ENCODE measurements around the gene CYP1A1.

Gene CYP1A1

DNA sequence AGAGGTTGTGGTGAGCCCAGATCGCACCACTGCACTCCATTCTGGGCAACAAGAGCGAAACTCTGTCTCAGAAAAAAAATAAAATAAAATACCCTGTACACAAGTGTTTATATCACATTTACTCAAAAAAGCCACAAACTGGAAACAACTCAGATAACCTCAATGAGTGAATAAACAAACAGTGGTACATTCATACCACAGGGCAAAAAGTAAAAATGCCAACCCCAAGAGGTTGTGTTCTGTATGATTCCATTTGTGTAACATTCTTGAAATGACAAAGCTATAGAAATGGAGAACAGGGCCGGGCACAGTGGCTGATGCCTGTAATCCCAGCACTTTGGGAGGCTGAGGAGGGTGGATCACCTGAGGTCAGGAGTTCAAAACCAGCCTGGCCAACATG is 42.4 kb downstream of the CYP1A1 start:
- DNase-seq, result no peak

DNA sequence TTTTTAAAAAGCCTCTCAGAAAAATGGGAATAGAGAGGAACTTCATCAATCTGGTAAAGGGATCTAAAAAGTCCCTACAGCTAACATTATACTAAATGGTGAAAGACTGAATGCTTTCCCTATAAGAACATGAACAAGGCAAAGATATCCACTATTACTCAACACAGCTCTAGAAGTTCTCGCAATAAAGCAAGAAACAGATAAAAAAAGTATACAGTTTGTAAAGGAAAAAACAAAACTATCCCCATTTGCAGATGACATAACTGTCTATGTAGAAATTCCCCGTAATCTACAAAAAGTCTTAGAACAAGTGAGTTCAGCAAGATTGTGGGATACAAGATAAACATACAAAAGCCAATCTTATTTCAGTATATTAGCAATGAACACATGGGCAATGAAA is 44.9 kb downstream of the CYP1A1 start:
- no peak for DNase-seq

DNA sequence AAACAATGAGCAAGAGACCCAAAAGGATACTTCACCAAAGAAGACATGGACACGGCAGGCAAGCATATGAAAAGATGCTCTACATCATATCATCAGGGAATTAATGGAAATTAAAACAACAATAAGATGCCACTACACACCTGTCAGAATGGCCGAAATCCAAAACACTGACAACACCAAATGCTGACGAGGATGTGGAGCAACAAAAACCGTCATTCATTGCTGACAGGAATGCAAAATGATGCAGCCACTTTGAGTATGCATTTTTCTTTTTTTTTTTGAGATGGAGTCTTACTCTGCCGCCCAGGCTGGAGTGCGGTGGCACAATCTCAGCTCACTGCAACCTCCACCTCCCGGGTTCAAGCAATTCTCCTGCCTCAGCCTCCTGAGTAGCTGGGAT is 48.5 kb downstream of the CYP1A1 start:
- DNase-seq, result no peak

- no peak for DNase-seq
Measured at GRCh38 chr15:74674161-74674560, 51.2 kb downstream of the CYP1A1 start.

DNA sequence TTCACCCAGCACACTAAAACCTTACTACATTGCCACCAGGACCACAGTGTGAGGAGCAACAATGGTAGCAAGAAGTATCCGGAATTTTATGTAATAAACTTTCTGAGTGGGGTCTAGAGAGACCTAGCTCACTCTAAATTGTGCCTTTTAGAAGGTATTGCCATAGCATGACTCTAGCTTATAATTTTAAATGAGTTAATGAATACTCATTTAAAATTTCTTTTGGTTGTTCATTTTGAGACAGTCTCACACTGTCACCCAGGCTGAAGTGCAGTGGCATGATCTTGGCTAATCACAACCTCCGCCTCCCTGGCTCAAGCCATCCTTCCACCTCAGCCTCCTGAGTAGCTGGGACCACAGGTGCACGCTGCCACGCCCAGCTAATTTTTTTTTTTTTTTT is 55.7 kb downstream of the CYP1A1 start:
- no peak for DNase-seq

Measured in CD4-positive, alpha-beta T cell treated with Interferon gamma for 1 hour (primary cell).